HG02798 (cell line): ENCODE data around the gene LBHD2.
"Not testable (repeated sequence)": the region's sequence is repeated elsewhere in the genome, so short reads cannot be mapped to it uniquely, and the experiment has no call there.

ENCODE experiments used
- ATAC-seq: cut with Tn5 transposase; IDR thresholded peaks from one replicate; pipeline ENCODE4 v1.9.1; 2021; ENCODE audit warnings: mild to moderate bottlenecking; ENCODE audit not compliant: unreplicated experiment, poor library complexity

Gene LBHD2

GRCh38 chr14:103102689-103103260 is 18.8 kb downstream of the LBHD2 start:
- ATAC-seq, result no peak

DNA sequence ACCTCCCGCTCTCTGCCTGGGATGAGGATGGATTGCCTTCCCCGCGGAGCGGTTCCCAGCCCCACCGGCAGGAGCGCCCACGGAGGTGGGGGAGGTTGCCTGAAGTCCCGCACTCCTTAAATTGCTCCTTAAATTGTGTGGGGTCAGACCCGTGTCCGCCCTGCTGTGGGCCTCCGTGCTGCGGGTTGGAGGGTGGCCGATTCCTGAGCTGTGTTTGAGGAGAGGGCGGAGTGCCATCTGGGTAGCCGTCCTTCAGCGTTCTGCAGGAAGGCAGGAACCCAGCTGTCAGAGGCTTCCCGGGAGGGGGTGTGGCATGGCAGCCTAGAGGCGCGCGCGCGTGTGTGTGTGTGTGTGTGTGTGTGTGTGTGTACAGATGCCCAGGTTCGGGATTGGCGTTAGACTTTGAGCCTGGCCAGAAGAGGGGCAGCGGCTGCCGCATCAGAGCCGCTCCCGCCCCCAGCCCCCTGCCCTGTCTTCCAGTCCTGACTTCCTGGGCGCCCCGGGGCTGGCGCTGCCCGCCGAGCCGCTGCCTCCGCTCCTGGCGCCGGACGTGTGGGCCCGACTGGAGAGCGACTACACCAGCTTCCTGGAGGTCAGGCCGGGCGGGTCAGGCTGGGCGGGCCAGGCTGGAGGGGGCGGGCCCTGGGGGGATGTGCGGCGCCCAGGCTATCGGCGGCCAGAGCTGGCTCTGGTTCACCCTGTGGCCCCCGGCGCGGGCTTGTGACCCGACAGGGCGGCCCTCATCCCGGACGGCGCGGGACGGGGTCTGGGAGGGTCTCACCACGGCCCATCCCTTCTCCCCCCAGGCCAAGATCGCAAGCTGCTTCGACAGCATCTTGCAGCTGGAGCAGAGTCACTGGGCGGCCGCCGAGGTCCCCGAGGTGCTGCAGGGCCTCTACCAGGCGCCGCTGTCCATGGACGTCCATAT is 19.7 kb downstream of the LBHD2 start:
- no peak for ATAC-seq

GRCh38 chr14:103104389-103104653 is 20.3 kb downstream of the LBHD2 start:
- no peak for ATAC-seq

DNA sequence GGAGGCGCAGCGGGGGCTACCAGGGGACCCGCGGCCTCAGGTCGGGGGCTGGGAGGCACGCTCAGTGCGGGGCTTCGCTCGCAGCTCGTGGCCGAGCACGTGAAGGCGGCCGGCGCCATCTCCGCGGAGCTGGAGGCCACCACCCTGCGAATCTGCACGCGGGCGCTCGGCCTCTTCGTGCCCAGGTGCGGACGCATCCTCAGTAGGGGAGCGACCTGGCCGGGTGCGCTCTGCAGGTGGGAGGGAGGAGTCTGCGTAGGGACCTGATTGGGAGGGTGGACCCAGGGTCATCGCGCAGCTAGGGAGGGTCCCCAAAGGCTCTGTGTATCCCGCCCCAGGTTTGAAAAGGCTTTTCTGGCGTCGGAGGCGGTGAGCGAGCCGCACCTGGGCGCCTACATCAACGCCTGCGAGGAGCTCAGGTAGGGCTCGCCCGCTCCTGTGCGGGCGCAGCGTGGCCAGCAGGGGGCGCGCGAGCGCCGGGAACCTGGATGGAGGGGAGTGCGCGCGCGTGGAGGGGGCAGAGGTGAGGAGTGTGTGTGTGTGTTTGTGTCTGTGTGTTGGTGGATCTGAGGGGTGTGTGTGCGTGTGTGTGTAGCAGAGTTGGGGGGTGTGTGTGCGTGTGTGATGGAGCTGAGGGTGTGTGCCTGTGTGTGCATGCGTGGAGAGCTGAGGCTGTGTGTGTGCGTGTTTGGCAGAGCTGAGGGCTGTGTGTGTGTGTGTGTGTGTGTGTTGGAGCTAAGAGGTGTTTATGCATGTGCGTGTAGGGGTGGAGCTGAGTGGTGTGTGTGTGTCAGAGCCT is 20.8 kb downstream of the LBHD2 start:
- ATAC-seq, result peak; percentile 48

DNA sequence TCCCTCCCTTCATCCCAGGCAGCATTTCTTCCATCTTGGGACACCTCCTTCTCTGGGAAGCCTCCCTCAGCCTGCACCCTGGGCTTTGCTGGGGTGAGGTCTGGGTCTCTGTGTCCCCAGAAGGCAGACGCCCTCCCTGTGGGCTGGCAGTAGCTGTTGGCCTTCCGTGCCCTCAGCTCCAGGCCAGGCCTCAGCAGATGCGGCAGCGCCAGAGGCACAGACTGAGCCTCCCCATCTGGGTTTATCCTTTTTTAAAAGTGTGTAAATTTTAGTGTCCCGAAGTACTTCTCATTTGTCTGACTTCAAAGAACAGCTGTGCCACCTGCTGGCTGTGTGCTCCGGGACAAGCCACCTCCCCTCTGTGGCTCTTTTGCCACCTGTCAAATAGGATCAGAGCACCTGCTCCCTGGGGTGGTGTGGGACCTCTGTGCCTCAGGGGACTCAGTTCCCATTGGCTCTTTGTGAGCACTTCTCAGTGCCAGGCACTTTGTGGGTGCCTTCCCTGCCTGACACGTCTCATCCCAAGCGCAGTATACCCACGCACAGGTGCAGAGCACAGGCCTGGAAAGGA is 21.7 kb downstream of the LBHD2 start:
- ATAC-seq, result no peak

- no peak for ATAC-seq
Observed at GRCh38 chr14:103107455-103107854, 23.4 kb downstream of the LBHD2 start.

DNA sequence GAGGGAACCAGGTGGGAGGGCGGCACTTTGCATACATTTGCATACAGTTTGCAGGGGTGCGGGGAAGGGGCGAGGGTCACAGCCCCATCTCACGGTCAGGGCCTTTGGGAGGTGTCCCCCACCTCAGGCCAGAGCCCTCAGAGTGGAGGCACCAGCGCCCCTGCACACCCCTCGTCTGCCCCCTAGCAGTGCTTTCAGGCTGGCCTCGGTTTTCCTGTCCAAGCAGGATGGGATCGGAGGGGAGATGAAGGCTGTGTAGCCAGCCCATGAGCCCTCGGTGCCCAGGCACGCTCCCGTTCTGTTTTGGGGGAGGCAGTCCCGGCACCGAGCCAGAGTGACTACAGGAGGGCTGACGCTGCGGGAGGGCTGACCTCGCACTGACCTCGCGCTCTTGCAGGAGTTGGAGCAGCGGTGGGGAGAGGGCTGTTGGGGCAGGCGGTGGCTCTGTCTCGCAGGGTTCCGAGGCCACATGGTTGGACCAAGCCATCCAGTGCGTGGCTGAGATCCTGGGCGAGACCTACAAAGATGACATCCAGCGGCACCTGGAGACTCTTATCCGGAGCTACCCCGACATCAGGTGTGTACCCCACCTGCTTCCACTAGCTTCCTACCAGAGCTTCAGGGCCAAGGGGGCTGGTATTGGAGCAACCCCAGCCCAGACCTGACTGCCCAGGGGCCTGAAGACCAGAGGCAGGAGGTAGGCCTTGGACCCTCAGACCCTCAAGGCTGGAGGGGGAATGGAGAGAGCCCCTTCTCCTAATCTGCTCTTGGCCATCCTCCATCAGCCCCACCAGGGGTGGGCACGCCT is 24.1 kb downstream of the LBHD2 start:
- no peak for ATAC-seq

- peak; percentile 36 for ATAC-seq
Observed at GRCh38 chr14:103108749-103109207, 24.8 kb downstream of the LBHD2 start.

DNA sequence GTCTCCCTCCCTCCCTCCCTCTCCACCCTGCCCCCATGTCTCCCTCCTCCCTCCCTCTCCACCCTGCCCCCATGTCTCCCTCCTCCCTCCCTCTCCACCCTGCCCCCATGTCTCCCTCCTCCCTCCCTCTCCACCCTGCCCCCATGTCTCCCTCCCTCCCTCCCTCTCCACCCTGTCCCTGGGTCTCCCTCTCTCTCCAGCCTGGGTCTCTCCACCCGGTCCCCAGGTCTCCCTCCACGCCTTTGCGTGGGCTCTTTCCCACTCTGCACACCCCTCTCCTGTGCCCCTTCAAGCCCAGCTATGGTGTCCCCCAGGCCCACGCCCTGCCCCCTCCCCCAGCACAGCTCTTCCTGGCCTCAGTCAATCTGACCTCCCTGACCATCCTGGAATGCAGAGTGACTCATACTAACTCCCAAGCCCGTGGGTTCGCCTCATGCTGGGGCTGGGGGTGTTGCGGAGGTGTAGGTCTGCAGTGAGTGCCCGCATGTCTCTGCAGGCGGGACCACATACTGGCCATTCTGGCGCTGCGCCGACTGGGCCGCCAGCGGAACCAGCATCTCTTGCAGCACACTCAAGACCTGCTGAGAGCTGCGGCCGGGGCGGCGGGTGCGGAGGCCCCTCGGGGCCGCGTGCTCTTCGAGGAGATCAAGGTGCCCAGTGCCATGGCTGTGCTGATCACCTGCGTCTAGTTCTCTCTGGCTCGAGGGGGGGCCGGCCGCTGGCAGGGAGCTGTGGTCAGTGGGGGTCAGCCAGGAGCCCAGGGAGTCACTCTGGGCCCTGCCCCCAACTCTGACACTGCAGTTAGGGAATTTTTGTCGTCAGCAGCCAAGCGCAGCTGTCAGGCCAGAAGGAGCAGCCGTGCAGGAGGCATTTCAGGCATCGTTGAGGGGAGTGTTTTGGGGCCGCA is 25.8 kb downstream of the LBHD2 start:
- ATAC-seq, result no peak

DNA sequence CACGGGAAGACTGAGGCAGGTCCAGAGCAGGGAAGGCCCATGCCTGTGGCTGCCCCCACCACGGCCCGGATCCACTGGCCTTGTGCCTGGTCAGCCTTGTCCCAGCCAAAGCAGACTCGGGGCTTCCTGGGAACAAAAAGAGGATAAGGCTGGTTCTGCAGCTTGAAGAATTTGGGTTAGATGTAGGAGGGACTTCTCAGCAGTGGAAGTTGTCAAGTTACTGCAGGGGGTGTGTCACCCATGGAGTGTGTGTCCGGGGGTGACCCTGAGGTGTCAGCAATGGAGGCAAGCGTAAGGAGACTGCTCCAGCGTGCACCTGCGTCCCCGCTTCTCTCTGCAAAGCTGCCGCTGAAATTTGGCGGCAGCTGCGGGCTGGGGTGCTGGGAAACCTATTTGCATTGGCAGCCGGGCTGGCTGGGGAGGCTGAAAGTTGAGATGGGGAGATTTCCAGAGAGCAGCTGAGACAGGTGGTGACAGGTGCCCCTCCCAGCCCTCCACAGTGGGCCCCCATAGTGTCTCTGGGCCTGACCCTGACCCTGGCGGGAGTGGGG is 26.7 kb downstream of the LBHD2 start:
- no peak for ATAC-seq

DNA sequence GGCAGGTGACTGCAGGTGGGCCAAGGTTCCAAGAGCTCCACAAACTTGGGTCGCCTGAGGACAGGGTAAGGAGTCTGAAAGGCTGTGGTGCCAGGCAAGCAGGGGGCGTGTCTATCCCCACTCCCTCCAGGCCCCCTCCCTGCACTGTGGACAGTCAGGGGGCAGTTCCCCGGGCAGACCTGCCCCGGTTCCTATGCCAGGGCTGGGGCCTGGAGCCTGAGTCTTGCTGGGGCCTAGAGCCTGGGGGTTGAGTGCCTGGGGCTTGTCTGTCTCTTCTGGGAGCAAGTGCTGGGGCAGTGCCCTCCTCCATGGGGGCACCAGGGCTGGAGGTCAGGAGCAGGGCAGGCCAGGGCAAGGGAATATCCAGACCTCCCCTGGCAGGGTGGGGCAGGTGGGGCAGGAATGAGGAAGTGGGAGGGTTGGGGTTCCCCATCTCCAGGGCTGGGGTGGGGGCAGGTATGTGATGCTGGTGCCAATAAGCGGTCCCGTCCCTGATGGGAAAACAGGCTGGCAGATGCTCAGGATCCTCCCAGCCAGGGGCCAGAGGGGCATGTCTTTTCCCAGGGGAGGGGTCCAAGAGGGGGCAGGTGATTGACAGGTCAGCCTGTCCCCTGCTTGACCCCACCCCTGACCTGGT is 27.3 kb downstream of the LBHD2 start:
- ATAC-seq, result no peak

- ATAC-seq, result no peak
Observed at GRCh38 chr14:103112400-103113243, 28.6 kb downstream of the LBHD2 start.

DNA sequence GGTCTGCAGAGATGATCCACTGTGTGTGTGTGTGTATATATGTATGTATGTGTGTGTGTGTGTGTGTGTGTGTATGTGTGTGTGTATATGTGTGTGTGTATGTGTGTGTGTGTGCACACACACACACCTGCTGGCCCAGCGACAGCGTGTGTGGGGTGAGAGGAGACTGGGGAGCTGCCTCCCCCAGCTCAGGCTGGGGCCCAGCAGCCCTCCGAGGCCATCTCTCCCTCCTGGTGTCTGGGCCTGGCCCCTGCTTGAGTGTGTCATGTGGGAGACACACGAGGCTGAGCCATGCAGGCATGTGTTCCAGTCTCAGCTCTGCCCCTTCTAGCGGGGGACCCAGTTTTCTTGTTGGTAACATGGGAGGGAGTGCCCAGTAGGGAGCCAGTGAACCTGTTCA is 29.3 kb downstream of the LBHD2 start:
- no peak for ATAC-seq

DNA sequence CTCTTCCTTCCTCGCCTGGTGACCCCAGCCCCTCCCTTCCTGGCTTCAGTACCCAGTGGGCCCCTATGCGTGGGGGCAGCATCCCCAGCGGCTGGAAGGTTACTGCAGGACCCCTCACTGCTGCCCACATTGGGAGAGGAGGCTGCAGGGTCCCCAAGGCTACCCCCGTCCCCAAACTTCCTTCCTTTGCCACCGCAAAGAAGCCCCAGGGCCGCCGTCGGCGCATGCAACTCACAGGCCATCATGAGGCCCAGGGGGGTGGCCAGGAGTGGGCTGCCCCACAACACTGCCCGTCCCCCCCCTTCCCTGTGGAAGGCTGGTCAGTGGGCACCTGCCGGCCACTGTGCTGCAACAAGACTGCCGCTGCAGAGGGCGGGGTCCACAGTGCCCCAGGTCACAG is 29.8 kb downstream of the LBHD2 start:
- ATAC-seq, result no peak

DNA sequence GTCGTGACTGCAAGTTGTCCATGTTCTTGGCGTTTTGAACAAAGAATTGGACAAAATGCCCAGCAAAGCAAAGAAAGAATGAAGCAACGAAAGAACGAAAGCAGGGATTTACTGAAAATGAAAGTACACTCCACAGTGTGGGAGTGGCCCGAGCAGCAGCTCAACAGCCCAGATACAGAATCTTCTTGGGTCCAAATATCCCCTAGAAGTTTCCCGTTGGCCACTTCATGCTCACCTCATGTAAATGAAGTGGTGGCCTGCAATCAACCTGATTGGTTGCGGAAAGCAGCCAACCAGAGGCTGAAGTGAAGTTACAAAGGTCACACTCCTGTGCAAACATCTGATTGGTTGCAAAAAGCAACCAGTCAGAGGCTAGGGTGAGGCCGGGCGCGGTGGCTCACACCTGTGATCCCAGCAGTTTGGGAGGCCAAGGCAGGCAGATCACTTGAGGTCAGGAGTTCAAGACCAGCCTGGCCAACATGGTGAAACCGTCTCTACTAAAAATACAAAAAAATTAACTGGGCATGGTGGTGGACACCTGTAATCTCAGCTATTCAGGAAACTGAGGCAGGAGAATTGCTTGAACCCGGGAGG is 31.2 kb downstream of the LBHD2 start:
- ATAC-seq, result not testable (repeated sequence)

DNA sequence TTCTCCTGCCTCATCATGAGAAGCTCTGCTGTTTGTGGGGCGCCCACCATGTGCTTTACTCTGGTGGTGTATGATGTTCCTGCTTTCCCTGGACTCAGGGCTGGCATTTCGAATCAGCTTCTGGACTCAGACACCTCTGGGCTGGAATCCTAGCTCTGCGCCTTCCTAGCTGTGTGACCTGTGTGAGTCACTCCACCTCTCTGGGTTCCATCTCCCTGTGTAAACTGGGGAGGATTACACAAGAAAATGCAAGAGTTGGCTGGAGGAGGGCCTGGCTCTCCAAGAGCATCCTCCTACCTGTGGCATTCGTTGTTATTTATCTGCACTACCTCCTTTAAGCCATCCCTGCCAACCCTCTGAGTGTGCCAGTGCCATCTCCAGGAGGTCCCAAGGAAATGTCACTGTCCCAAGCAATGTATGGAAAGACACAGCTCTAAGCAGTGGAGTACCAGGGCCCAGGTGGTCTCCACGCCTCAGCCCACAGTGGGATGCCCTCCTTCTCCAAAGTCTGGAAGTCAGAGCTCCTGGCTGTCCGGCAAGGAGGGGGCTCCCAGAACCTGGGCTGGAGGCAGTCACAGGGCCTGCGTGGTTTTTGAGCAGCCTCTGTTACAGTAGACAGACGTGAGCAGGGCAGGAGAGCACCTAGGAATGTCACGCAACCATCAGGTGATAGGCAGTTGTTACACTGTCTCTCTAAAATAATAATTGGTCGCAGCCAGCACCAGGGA is 32.0 kb downstream of the LBHD2 start:
- ATAC-seq, result no peak
